ENCODE data around the gene ARPC5. TPM values are rescaled to one million over a fixed set of nuclear protein-coding genes. Genes with fewer than 3 reads are reported as not detected.
A peak's percentile ranks its signal among the peaks of the same experiment; 100 is the strongest.

The ARPC5 gene
- total and polyA plus RNA-seq, 10 of the 15 experiments (the other 5 are each of a cell fraction or from before 2014, with no cell fraction given) = 238 to 784 (median 309) TPM

DNA sequence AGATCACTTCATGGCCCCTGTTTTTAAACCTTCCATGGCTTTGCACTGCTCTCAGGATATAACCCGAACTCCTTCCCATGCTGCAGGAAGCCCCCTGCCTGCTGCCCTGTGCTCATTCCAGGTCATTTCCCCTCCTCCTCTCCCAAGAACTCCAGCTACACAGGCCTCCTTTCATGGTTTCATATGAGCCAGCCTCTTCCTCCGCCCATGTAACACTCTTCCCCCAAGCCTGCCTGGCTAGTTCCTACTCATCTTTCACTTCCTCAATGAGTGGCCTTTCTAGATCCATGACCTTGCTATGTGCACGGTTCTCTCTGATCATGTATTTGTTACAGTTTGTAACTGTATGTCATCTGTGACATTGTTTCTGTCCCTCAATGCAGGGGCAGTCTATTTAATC lies 42.2 kb downstream of the ARPC5 start (continued):
- TF ChIP-seq BRCA1 (IDR thresholded peaks at IDR 0.05; ENCODE audit: low read depth, low read length) (no peak), PBX3 (IDR thresholded peaks at IDR 0.05; ENCODE audit: insufficient replicate concordance, low read depth, low read length) (no peak), YY1 (IDR thresholded peaks at IDR 0.05; ENCODE audit: low read depth, low read length) (no peak), MTA3 (IDR thresholded peaks at IDR 0.05; ENCODE audit: borderline replicate concordance, low read length) (0 out of 2 replicates have a peak, but pooled peaks have one; percentile 40), NR2C2 (IDR thresholded peaks at IDR 0.05; ENCODE audit: borderline replicate concordance, control insufficient read depth, insufficient read length, low read depth) (no peak), ELK1 (IDR thresholded peaks at IDR 0.05; ENCODE audit: low read depth, low read length) (no peak), POLR2A (IDR thresholded peaks at IDR 0.05; ENCODE audit: low read depth, low read length) (no peak), HDGF (IDR thresholded peaks at IDR 0.05) (no peak; the same call in 1 of the 2 replicates), IKZF2 (IDR thresholded peaks at IDR 0.05) (peak; percentile 93 to 94), MYC (IDR thresholded peaks at IDR 0.05; ENCODE audit: insufficient read depth, insufficient read length, insufficient replicate concordance, low read length, severe bottlenecking) (no peak), KDM1A (IDR thresholded peaks at IDR 0.05; ENCODE audit: borderline replicate concordance) (no peak), STAT3 (IDR thresholded peaks at IDR 0.05; ENCODE audit: low read depth, low read length) (no peak), PAX5 (IDR thresholded peaks at IDR 0.05; ENCODE audit: borderline replicate concordance, low read depth, low read length) (no peak), E2F4 (IDR thresholded peaks at IDR 0.05; ENCODE audit: low read depth, low read length) (no peak), HCFC1 (IDR thresholded peaks at IDR 0.05; ENCODE audit: low read length) (no peak), SIN3A (IDR thresholded peaks at IDR 0.05; ENCODE audit: low read depth, low read length) (no peak), POU2F2 (IDR thresholded peaks at IDR 0.05; ENCODE audit: borderline replicate concordance, low read depth, low read length) (peak; percentile 36; the same call in 1 of the 3 replicates), NR2F1 (conservative IDR thresholded peaks at IDR 0.05) (0 out of 2 replicates have a peak, but pooled peaks have one; percentile 26), TCF7 (IDR thresholded peaks at IDR 0.05; ENCODE audit: borderline replicate concordance) (no peak), MEF2A (IDR thresholded peaks at IDR 0.05; ENCODE audit: insufficient read depth, low read depth, low read length) (no peak)
- TF ChIP-seq, protein P1, sequence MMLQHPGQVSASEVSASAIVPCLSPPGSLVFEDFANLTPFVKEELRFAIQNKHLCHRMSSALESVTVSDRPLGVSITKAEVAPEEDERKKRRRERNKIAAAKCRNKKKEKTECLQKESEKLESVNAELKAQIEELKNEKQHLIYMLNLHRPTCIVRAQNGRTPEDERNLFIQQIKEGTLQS (IDR thresholded peaks at IDR 0.05; ENCODE audit: borderline replicate concordance, extremely low read depth, low read depth, low read length) = no peak
- TF ChIP-seq, protein P2, sequence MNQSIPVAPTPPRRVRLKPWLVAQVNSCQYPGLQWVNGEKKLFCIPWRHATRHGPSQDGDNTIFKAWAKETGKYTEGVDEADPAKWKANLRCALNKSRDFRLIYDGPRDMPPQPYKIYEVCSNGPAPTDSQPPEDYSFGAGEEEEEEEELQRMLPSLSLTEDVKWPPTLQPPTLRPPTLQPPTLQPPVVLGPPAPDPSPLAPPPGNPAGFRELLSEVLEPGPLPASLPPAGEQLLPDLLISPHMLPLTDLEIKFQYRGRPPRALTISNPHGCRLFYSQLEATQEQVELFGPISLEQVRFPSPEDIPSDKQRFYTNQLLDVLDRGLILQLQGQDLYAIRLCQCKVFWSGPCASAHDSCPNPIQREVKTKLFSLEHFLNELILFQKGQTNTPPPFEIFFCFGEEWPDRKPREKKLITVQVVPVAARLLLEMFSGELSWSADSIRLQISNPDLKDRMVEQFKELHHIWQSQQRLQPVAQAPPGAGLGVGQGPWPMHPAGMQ (IDR thresholded peaks at IDR 0.05; ENCODE audit: borderline replicate concordance) = no peak
- TF ChIP-seq, protein P3, sequence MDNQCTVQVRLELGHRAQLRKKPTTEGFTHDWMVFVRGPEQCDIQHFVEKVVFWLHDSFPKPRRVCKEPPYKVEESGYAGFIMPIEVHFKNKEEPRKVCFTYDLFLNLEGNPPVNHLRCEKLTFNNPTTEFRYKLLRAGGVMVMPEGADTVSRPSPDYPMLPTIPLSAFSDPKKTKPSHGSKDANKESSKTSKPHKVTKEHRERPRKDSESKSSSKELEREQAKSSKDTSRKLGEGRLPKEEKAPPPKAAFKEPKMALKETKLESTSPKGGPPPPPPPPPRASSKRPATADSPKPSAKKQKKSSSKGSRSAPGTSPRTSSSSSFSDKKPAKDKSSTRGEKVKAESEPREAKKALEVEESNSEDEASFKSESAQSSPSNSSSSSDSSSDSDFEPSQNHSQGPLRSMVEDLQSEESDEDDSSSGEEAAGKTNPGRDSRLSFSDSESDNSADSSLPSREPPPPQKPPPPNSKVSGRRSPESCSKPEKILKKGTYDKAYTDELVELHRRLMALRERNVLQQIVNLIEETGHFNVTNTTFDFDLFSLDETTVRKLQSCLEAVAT (IDR thresholded peaks at IDR 0.05) = no peak

Measured in GM12878 (cell line).